KMS-11 (cell line): ENCODE results near the gene PRKCD.

ENCODE experiments used
- H2AFZ ChIP-seq: fragments of 200-600 bp; sonication (generic); 2 replicates; pipeline ENCODE4 v1.6.1; 2016; ENCODE audit warnings: antibody characterized with exemption, mixed run types, low read depth
- H3K27ac ChIP-seq: fragments of 200-600 bp; sonication (generic); 2 replicates; pipeline ENCODE4 v1.6.1; 2016; ENCODE audit warnings: mild to moderate bottlenecking, mixed run types
- H3K27me3 ChIP-seq: fragments of 200-600 bp; sonication (generic); 2 replicates; pipeline ENCODE4 v1.6.1; 2017; ENCODE audit warnings: mild to moderate bottlenecking, low read depth, mixed run types, moderate library complexity; ENCODE audit not compliant: insufficient read depth
- H3K36me3 ChIP-seq: fragments of 200-600 bp; sonication (generic); 2 replicates; pipeline ENCODE4 v1.6.1; 2017; ENCODE audit warnings: mild to moderate bottlenecking, mixed run types; ENCODE audit not compliant: insufficient read depth
- H3K4me1 ChIP-seq: fragments of 200-600 bp; sonication (generic); 2 replicates; pipeline ENCODE4 v1.6.1; 2016; ENCODE audit warnings: mild to moderate bottlenecking, low read depth, mixed run types; ENCODE audit not compliant: poor library complexity, severe bottlenecking
- H3K4me2 ChIP-seq: fragments of 200-600 bp; sonication (generic); 2 replicates; pipeline ENCODE4 v1.7.0; 2016; ENCODE audit warnings: mild to moderate bottlenecking, mixed run types
- H3K4me3 ChIP-seq: fragments of 200-600 bp; sonication (generic); IDR thresholded peaks from 2 replicates; pipeline ENCODE4 v1.6.1; 2017; ENCODE audit warnings: low read depth, low read length, mixed read lengths; ENCODE audit not compliant: insufficient read depth
- H3K79me2 ChIP-seq: fragments of 200-600 bp; sonication (generic); 2 replicates; pipeline ENCODE4 v1.6.1; 2016; ENCODE audit warnings: low read depth, mixed run types; ENCODE audit not compliant: insufficient read depth
- H3K9ac ChIP-seq: fragments of 200-600 bp; sonication (generic); 2 replicates; pipeline ENCODE4 v1.6.1; 2016; ENCODE audit warnings: mild to moderate bottlenecking, mixed run types
- H4K20me1 ChIP-seq: fragments of 200-600 bp; sonication (generic); 2 replicates; pipeline ENCODE4 v1.6.1; 2016; ENCODE audit warnings: mild to moderate bottlenecking, mixed run types; ENCODE audit not compliant: insufficient read depth
- TF ChIP-seq, protein P1 (sequence below): fragments of 200-600 bp; sonication (generic); conservative IDR thresholded peaks from 2 replicates; pipeline ENCODE4 v1.6.1; 2017; ENCODE audit warnings: low read depth, mild to moderate bottlenecking, antibody characterized with exemption, low read length, moderate library complexity, mixed read lengths

Gene PRKCD

DNA sequence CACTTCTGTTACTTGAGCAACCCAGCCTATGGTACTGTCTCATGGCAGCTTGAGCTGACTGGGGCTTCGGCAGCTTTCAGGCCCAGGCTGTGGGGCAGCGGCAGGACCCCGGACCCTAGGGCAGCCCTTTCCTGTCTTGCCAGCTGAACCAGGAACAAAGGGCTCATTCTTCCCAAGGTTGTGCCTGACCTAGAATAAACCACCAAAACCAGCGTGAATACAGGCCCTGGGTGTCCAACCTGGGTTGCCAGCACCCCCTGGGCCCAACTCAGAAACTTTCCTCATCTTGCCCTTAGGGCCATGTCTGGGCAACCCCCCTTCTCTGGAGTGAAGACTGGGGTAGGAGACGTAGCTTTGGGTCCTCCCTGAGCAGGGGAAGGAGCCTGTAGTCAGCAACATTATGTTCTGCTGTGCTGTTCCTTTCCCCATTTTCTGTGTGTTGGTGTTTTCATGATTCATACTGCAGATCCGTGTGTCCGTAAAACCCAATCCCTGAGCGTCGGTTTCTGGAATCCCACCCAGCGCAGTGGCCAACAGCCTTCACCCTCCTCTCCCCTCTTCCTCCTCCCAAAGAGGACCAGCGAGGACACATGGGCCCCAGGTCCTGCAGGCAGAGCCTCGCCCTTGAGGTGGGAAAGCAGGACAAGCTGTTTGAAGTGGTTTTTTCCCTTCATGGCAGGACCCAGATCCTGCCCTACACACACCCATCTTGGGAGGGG, 61.3 kb downstream of the PRKCD start:
- Histone ChIP-seq H4K20me1 (no peaks in the 10 kb centered on the region), H3K27me3 (no peaks in the 10 kb centered on the region), H3K4me1 (peaks cover 7% of the 10 kb centered on the region), H3K4me2 (no peak overlapping the region), H2AFZ (no peak overlapping the region), H3K27ac (no peak overlapping the region), H3K36me3 (no peaks in the 10 kb centered on the region), H3K9ac (no peak overlapping the region), H3K79me2 (no peaks in the 10 kb centered on the region), H3K4me3 (no peak overlapping the region)
- TF ChIP-seq, protein P1, sequence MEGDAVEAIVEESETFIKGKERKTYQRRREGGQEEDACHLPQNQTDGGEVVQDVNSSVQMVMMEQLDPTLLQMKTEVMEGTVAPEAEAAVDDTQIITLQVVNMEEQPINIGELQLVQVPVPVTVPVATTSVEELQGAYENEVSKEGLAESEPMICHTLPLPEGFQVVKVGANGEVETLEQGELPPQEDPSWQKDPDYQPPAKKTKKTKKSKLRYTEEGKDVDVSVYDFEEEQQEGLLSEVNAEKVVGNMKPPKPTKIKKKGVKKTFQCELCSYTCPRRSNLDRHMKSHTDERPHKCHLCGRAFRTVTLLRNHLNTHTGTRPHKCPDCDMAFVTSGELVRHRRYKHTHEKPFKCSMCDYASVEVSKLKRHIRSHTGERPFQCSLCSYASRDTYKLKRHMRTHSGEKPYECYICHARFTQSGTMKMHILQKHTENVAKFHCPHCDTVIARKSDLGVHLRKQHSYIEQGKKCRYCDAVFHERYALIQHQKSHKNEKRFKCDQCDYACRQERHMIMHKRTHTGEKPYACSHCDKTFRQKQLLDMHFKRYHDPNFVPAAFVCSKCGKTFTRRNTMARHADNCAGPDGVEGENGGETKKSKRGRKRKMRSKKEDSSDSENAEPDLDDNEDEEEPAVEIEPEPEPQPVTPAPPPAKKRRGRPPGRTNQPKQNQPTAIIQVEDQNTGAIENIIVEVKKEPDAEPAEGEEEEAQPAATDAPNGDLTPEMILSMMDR, result no peak

DNA sequence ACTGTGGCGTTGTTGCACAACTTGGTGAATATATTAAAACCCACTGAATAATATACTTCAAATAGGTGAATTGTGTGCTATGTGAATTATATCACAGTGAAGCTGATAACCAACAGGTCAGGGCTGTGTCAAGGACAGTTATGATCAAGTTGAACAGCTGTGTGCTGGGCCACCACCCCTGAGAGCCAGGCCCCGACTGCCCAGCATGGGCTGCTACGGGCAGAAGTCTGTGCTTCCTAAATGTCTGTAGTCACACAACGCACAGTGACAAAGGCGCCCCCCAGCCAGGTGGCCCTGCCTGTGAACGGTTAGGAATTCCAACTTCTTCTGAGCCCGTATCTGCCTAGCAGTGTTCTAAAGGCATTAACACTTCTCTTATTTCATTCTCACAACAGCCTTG, 62.0 kb downstream of the PRKCD start:
- Histone ChIP-seq H3K4me3 (no peak overlapping the region), H3K36me3 (no peaks in the 10 kb centered on the region), H4K20me1 (no peaks in the 10 kb centered on the region), H3K79me2 (no peaks in the 10 kb centered on the region), H3K9ac (no peak overlapping the region), H3K4me2 (no peak overlapping the region), H2AFZ (no peak overlapping the region), H3K4me1 (peaks cover 7% of the 10 kb centered on the region), H3K27ac (no peak overlapping the region), H3K27me3 (no peaks in the 10 kb centered on the region)
- TF ChIP-seq, protein P1, result no peak

DNA sequence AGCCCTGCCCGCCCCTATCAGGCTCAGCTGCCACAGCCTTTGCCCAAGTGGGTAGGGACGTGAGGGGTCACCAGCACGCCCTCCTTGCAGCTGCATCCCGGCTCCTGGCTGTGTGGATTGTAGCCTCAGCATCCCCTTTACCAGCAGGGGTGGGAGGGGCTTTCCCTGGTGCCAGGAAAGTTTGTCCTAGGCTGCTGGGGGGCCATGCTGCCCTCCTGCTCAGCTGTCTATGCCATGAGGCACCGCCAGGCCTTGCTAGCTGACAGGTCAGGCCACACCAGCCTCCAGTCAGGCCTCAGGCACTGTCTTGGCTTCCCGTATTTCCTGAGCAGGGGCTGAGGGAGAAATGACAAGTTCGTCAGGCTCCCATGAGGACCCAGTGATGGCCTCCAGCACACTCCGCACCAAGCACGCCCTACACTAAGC, 62.5 kb downstream of the PRKCD start:
- no peak overlapping the region for H3K4me2 ChIP-seq
- TF ChIP-seq, protein P1, result no peak

DNA sequence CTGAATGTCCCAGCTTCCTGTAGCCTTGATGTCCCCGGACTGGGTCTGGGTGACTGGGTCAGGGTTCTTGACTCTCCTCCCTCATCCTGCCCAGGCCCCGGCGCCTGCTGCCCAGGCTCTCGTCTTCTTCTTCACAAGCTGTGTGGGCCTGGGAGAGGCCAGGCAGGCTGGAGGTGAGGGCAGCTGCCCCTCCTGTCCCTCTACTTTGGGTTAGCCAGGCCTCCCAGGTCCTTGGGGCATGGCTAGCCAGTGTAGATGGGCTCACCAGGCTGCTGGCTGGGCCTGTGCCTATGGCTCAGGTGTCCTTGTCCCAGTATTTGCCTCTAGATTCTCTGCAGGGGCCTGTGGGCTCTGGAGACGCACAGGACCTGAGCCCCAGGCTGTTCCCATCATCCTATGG, 63.0 kb downstream of the PRKCD start:
- peaks cover 7% of the 10 kb centered on the region for H3K4me1 ChIP-seq
- H2AFZ ChIP-seq, result no peak overlapping the region
- H3K4me3 ChIP-seq, result no peak overlapping the region
- no peaks in the 10 kb centered on the region for H3K36me3 ChIP-seq
- no peak overlapping the region for H3K4me2 ChIP-seq
- no peak overlapping the region for H3K27ac ChIP-seq
- H3K27me3 ChIP-seq, result no peaks in the 10 kb centered on the region
- H3K9ac ChIP-seq, result no peak overlapping the region
- TF ChIP-seq, protein P1, result no peak
- no peaks in the 10 kb centered on the region for H3K79me2 ChIP-seq
- H4K20me1 ChIP-seq, result no peaks in the 10 kb centered on the region

More for the DNA sequence above, 62.5 kb downstream of the PRKCD start:
- H3K27me3 ChIP-seq, result no peaks in the 10 kb centered on the region
- H4K20me1 ChIP-seq, result no peaks in the 10 kb centered on the region
- no peak overlapping the region for H3K27ac ChIP-seq
- no peak overlapping the region for H3K9ac ChIP-seq
- no peaks in the 10 kb centered on the region for H3K79me2 ChIP-seq
- peaks cover 7% of the 10 kb centered on the region for H3K4me1 ChIP-seq
- H3K36me3 ChIP-seq, result no peaks in the 10 kb centered on the region
- H3K4me3 ChIP-seq, result no peak overlapping the region
- H2AFZ ChIP-seq, result no peak overlapping the region
